NT2/D1 (cell line): ENCODE results near the gene AFF3.

Experiments used
- DNase-seq: peaks from one replicate; pipeline ENCODE4 v3.0.0-alpha.2; 2011; ENCODE audit warnings: low read depth, low spot score
- H3K27me3 ChIP-seq: 2 replicates; pipeline ENCODE4 v1.6.0; 2011; ENCODE audit warnings: mild to moderate bottlenecking; ENCODE audit not compliant: insufficient read length, insufficient read depth
- H3K36me3 ChIP-seq: 2 replicates; pipeline ENCODE4 v1.6.1; 2011; ENCODE audit warnings: mild to moderate bottlenecking, low read length, mixed read lengths; ENCODE audit not compliant: insufficient read depth, insufficient read length
- H3K4me1 ChIP-seq: 2 replicates; pipeline ENCODE4 v1.5.1; 2011; ENCODE audit not compliant: insufficient read depth, insufficient read length
- H3K4me3 ChIP-seq: 2 replicates; pipeline ENCODE4 v1.5.1; 2011; ENCODE audit warnings: low read depth; ENCODE audit not compliant: insufficient read length
- H3K9ac ChIP-seq: 2 replicates; pipeline ENCODE4 v1.6.0; 2011; ENCODE audit warnings: low read depth; ENCODE audit not compliant: insufficient read length
- H3K9me3 ChIP-seq: 2 replicates; pipeline ENCODE4 v1.5.1; 2011; ENCODE audit warnings: mild to moderate bottlenecking, low read length; ENCODE audit not compliant: insufficient read depth
- SUZ12 ChIP-seq: IDR thresholded peaks from 2 replicates; pipeline ENCODE4 v1.6.1; 2011; ENCODE audit not compliant: insufficient read length, insufficient read depth; ENCODE audit errors: extremely low read depth
- YY1 ChIP-seq: IDR thresholded peaks from 2 replicates; pipeline ENCODE4 v1.6.1; 2011; ENCODE audit not compliant: insufficient read length, insufficient read depth
- ZNF274 ChIP-seq: IDR thresholded peaks from 2 replicates; pipeline ENCODE4 v1.6.1; 2011; ENCODE audit warnings: mild to moderate bottlenecking, low read depth, low read length

The AFF3 gene

DNA sequence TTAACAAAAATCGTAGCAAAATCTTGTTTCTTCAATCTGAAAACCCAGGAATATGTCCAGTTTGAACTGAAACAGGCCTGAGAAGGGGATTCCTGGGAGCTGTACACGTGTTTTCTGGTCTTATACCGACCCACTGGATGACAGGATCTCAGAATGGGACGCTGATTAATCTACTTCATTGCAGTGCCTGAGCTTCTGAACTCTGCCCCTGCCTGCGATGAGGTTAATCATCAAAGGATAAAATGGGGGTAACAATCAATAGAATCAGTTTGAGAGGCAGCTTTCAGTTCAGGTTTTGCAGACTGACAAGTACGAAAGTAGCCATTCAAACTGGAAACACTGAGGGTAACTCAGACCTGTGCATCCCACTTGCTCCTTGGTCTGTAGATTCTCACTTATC is 378.6 kb downstream of the AFF3 start:
- no peaks in the 10 kb centered on the region for H3K27me3 ChIP-seq
- no peak for DNase-seq
- H3K36me3 ChIP-seq = no peaks in the 10 kb centered on the region
- H3K4me3 ChIP-seq = no peak overlapping the region
- no peaks in the 10 kb centered on the region for H3K4me1 ChIP-seq
- H3K9ac ChIP-seq = no peak overlapping the region
- TF ChIP-seq SUZ12 (no peak), ZNF274 (no peak), YY1 (no peak)
- no peaks in the 10 kb centered on the region for H3K9me3 ChIP-seq

DNA sequence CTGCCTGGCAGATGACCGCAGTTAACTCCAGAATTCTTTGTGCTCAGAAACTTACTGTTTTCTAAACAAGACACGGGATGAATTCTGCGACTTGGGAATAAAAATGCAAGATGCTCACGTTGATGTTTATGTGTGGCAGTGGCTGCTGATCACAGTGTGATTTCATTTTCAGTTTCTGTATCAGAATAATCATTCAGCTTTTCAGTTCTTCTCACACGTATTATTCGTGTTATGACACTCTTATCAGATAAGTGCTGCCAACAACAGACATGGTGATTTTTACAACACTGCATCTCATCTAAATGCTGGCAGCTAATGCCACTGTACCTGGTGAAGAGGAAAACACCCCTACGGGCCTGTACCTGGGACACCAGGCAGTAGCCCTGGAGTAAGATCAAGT is 379.7 kb downstream of the AFF3 start:
- no peak for DNase-seq
- no peak for TF ChIP-seq YY1
- no peak for TF ChIP-seq SUZ12
- TF ChIP-seq ZNF274 = no peak
- no peak overlapping the region for H3K9ac ChIP-seq
- no peaks in the 10 kb centered on the region for H3K27me3 ChIP-seq
- no peaks in the 10 kb centered on the region for H3K9me3 ChIP-seq
- H3K4me3 ChIP-seq = no peak overlapping the region
- no peaks in the 10 kb centered on the region for H3K4me1 ChIP-seq
- H3K36me3 ChIP-seq = no peaks in the 10 kb centered on the region

DNA sequence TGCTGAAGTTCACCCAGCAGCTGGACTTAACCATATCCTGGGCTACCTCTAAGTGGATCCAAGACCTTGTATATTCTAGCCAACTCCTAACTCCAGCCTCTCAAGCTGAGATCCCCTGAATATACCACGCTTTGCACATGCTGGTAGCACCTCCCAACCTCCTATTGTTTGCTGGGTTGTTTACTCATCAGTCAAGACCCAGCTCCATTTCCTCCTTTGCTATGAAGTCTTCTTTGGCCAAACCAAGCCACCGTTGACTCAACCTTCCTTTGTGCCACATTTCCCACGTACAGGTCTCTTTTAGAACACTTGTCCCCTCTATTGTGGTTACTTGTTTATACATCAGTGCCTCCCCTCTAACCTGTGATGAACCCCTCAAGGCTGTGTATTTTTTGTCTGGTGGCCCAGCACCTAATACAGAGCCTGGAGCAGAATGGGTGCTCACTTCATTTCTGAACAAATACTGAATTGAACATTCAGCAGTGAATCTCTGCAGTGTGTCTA is 384.7 kb downstream of the AFF3 start:
- Histone ChIP-seq H3K36me3 (no peaks in the 10 kb centered on the region), H3K9ac (no peak overlapping the region), H3K9me3 (no peaks in the 10 kb centered on the region), H3K4me1 (no peaks in the 10 kb centered on the region), H3K4me3 (no peak overlapping the region), H3K27me3 (no peaks in the 10 kb centered on the region)
- DNase-seq = no peak
- no peak for TF ChIP-seq YY1
- no peak for TF ChIP-seq SUZ12
- no peak for TF ChIP-seq ZNF274

DNA sequence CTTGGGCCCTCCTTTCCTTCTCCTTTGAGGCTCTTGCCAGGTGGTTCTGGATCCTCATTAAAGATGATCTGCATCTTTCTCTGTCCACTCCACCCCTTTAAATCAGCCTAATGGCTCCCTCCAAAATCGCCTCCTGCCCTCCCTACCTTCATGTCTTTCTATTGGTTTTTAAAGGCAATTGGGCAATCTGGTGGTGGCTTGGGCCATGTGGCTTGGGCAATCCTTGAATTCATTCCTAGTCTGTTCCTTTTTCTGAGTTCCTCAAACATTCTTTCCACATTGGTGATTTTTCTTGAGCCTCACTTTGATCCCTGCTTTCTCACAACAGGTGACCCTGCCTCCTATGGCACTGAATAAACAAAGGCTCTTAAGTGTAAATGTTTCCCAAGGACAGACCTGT is 386.3 kb downstream of the AFF3 start:
- no peak for TF ChIP-seq ZNF274
- no peak for TF ChIP-seq YY1
- TF ChIP-seq SUZ12 = no peak
- Histone ChIP-seq H3K4me3 (no peak overlapping the region), H3K9me3 (no peaks in the 10 kb centered on the region), H3K4me1 (no peaks in the 10 kb centered on the region), H3K27me3 (no peaks in the 10 kb centered on the region), H3K9ac (no peak overlapping the region), H3K36me3 (no peaks in the 10 kb centered on the region)
- no peak for DNase-seq

DNA sequence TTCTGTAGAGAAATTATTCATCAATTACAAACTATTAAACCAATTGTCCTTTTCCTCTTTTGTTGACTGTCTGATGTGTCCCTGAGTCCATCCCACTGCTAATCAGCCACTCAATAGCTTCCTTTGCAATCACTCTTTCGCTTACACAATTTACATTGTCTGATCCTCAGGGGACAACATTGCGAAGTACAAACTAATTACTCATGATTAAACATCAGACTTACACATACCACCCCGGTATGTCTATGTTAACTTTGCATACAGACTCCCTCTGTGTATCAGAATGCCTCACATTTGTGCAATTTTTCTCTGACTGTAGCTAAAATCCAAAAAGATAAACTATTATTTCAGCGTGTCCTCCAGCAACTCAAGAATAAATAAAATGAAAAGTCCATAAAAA is 388.2 kb downstream of the AFF3 start:
- Histone ChIP-seq H3K9ac (no peak overlapping the region), H3K27me3 (no peaks in the 10 kb centered on the region), H3K4me1 (no peaks in the 10 kb centered on the region), H3K4me3 (no peak overlapping the region), H3K36me3 (no peaks in the 10 kb centered on the region), H3K9me3 (no peaks in the 10 kb centered on the region)
- TF ChIP-seq SUZ12 = no peak
- TF ChIP-seq ZNF274 = no peak
- no peak for TF ChIP-seq YY1
- no peak for DNase-seq

DNA sequence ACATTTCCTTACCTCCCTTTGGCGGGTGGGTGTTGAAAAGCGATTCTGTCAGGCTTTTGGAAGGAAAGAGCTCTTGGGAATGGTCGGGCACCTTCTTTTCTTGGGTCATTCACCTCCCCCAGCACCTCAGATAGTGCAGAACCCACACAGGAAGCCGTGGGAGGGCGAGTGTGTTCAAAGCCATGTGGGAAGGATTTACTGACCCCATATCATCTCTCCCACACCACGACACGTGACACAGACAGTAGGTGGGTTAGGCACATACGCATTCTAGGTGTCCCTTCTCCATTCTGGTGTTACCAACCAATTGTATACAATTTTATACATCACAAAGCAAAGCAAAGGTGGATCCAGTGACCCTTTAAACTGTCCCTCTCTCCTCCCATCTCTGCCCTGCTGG is 388.9 kb downstream of the AFF3 start:
- no peaks in the 10 kb centered on the region for H3K4me1 ChIP-seq
- no peak overlapping the region for H3K9ac ChIP-seq
- TF ChIP-seq ZNF274 (no peak), YY1 (no peak), SUZ12 (no peak)
- H3K27me3 ChIP-seq = no peaks in the 10 kb centered on the region
- no peaks in the 10 kb centered on the region for H3K9me3 ChIP-seq
- no peak overlapping the region for H3K4me3 ChIP-seq
- DNase-seq = no peak
- no peaks in the 10 kb centered on the region for H3K36me3 ChIP-seq

DNA sequence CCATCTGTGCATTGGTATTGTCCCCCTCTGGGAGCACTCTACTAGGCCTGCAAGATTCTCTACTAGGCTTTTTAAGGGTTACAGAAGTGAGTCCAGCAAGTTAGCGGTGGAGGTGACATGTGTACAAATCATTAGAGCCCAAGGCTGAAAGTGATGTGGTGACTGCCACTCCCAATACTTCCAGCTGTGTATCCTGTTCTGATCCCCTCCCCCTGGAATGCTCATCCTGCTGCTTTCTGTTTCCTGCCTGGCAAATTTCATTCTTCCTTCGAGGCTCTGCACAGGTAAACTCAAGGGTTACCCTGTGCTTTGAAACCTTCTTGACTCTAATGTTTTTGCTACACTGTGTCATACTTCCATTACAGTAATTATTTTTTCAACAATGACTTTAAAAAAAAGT is 394.0 kb downstream of the AFF3 start:
- Histone ChIP-seq H3K4me1 (peaks cover 5% of the 10 kb centered on the region), H3K27me3 (no peaks in the 10 kb centered on the region)
- TF ChIP-seq ZNF274 (no peak), YY1 (no peak), SUZ12 (no peak)

DNA sequence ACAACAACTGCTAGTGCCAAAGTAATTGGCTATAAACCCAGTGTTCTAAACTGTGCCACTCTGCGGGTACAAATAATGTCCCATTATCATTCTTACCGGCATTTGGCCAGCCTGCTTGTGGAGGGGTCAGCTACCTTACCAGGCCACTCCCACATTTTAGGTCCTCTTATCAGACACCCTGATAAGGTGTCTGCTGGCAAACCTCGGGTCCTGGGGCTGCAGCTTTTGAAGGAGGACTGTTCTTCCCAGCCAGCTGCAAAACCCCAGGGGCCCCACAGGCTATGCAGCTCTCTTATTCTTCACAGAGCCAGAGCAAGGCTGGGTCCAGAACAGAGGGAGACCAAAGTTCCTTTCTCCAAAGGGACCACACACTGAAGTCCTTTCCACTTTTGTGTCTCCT is 394.5 kb downstream of the AFF3 start:
- no peaks in the 10 kb centered on the region for H3K27me3 ChIP-seq
- DNase-seq = no peak
- H3K4me1 ChIP-seq = peaks cover 5% of the 10 kb centered on the region
- H3K9me3 ChIP-seq = no peaks in the 10 kb centered on the region
- TF ChIP-seq SUZ12 (no peak), YY1 (no peak), ZNF274 (no peak)
- no peak overlapping the region for H3K9ac ChIP-seq
- no peak overlapping the region for H3K4me3 ChIP-seq
- no peaks in the 10 kb centered on the region for H3K36me3 ChIP-seq

More for the DNA sequence above, 394.0 kb downstream of the AFF3 start:
- H3K9me3 ChIP-seq = no peaks in the 10 kb centered on the region
- peak; percentile 9 for DNase-seq
- H3K9ac ChIP-seq = no peak overlapping the region
- no peaks in the 10 kb centered on the region for H3K36me3 ChIP-seq
- no peak overlapping the region for H3K4me3 ChIP-seq
